ENCODE data around the gene ADCY1.

ADCY1 gene

GRCh38 chr7:45710271-45711160, 136.3 kb downstream of the ADCY1 start:
- no peak overlapping the region for H3K27ac ChIP-seq
- TF ChIP-seq CTCF (conservative IDR thresholded peaks at IDR 0.05) = no peak

- no peak for TF ChIP-seq CTCF (conservative IDR thresholded peaks at IDR 0.05)
- H3K27ac ChIP-seq = no peak overlapping the region
These were observed 137.0 kb downstream of the ADCY1 start for GRCh38 chr7:45711161-45711490.

GRCh38 chr7:45712057-45712689, 138.0 kb downstream of the ADCY1 start:
- H3K27ac ChIP-seq = no peak overlapping the region
- TF ChIP-seq CTCF (conservative IDR thresholded peaks at IDR 0.05) = no peak

GRCh38 chr7:45712872-45713668, 138.9 kb downstream of the ADCY1 start:
- no peak for TF ChIP-seq CTCF (conservative IDR thresholded peaks at IDR 0.05)
- H3K27ac ChIP-seq = no peak overlapping the region

GRCh38 chr7:45713669-45714520, 139.7 kb downstream of the ADCY1 start:
- no peak overlapping the region for H3K27ac ChIP-seq
- TF ChIP-seq CTCF (conservative IDR thresholded peaks at IDR 0.05) = no peak

GRCh38 chr7:45714521-45714820, 140.3 kb downstream of the ADCY1 start:
- TF ChIP-seq CTCF (conservative IDR thresholded peaks at IDR 0.05) = no peak

More at GRCh38 chr7:45714521-45714820, 140.3 kb downstream of the ADCY1 start:
- no peak overlapping the region for H3K27ac ChIP-seq

Data from VCaP (cell line).